Measurements from ENCODE around the gene SORCS3. TPM values are rescaled to one million over a fixed set of nuclear protein-coding genes. Genes with fewer than 3 reads are reported as not detected.

The SORCS3 gene
- total RNA-seq, 1 experiment from 2014 or later = 0.18 TPM

GRCh38 chr10:104938031-104938430, 296.9 kb downstream of the SORCS3 start:
- no peaks in the 10 kb centered on the region for H3K4me1 Mint-ChIP-seq (ENCODE audit: low read depth, unreplicated experiment)
- no peaks in the 10 kb centered on the region; the same call in 1 of the 2 replicates for H3K9me3 ChIP-seq

DNA sequence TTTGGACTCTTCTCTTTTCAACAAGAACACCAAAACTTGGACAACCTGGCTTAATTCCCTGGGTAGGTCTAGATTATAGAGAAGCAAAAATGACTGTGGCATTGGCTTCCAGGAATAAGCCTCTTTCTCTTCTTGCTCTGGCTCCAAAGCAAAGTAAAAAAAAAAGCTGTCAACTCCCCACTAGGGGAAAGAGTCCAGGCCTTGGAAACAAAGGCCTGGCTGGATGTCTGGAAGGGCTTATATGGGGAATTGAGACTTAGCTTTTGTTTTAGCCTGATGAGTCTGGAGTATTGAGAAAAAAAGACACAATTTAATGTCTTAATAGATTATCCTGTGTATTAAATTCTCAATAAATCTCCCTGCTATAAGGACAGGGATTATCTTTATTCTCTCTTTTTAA, 300.6 kb downstream of the SORCS3 start:
- BruUV-seq (replicated peaks) = no TSS peak
- no peaks in the 10 kb centered on the region for H3K36me3 ChIP-seq (ENCODE audit: control insufficient read depth, insufficient read depth, low read length)
- no peaks in the 10 kb centered on the region for H3K36me3 Mint-ChIP-seq (ENCODE audit: insufficient read depth, unreplicated experiment)
- no peak for DNase-seq
- H3K4me1 ChIP-seq = no peaks in the 10 kb centered on the region
- TF ChIP-seq CTCF (IDR thresholded peaks at IDR 0.05; ENCODE audit: insufficient read depth in 1 of 2, low read depth in 1 of 2, low read length in 1 of 2, severe bottlenecking in 1 of 2, unreplicated experiment in 1 of 2) = no peak
- no peak overlapping the region for H3K4me3 Mint-ChIP-seq (ENCODE audit: unreplicated experiment)
- H3K9me3 Mint-ChIP-seq (ENCODE audit: unreplicated experiment) = no peaks in the 10 kb centered on the region
- H3K9me3 ChIP-seq = no peaks in the 10 kb centered on the region; the same call in 1 of the 2 replicates
- CTCF ChIA-PET = no interaction called here
- peaks cover 3% of the 10 kb centered on the region for H3K27me3 Mint-ChIP-seq (ENCODE audit: insufficient read depth, unreplicated experiment)
- POLR2A ChIA-PET = no interaction called here
- no peaks in the 10 kb centered on the region for H3K4me1 Mint-ChIP-seq (ENCODE audit: low read depth, unreplicated experiment)
- no peak overlapping the region for H3K27ac Mint-ChIP-seq (ENCODE audit: unreplicated experiment)
- H3K4me3 ChIP-seq (ENCODE audit: low read depth, low read length) = no peak overlapping the region
- no peaks in the 10 kb centered on the region for H3K27me3 ChIP-seq (replicated peaks; ENCODE audit: control insufficient read depth, insufficient read depth, low read length)
- intact Hi-C loops (cut with micrococcal nuclease; ENCODE audit: unreplicated experiment) = no loop called here

More at GRCh38 chr10:104938031-104938430, 296.9 kb downstream of the SORCS3 start:
- H3K27me3 ChIP-seq (replicated peaks; ENCODE audit: control insufficient read depth, insufficient read depth, low read length) = no peaks in the 10 kb centered on the region
- H3K36me3 ChIP-seq (ENCODE audit: control insufficient read depth, insufficient read depth, low read length) = no peaks in the 10 kb centered on the region
- Mint-ChIP-seq H3K27me3 (ENCODE audit: insufficient read depth, unreplicated experiment) (peaks cover 3% of the 10 kb centered on the region), H3K27ac (ENCODE audit: unreplicated experiment) (no peak overlapping the region), H3K9me3 (ENCODE audit: unreplicated experiment) (no peaks in the 10 kb centered on the region), H3K4me3 (ENCODE audit: unreplicated experiment) (no peak overlapping the region), H3K36me3 (ENCODE audit: insufficient read depth, unreplicated experiment) (no peaks in the 10 kb centered on the region)
- no TSS peak for BruUV-seq (replicated peaks)
- no peak overlapping the region for H3K4me3 ChIP-seq (ENCODE audit: low read depth, low read length)
- POLR2A ChIA-PET = no interaction called here
- CTCF ChIA-PET = no interaction called here
- H3K4me1 ChIP-seq = no peaks in the 10 kb centered on the region
- TF ChIP-seq CTCF (IDR thresholded peaks at IDR 0.05; ENCODE audit: insufficient read depth in 1 of 2, low read depth in 1 of 2, low read length in 1 of 2, severe bottlenecking in 1 of 2, unreplicated experiment in 1 of 2) = no peak
- intact Hi-C loops (cut with micrococcal nuclease; ENCODE audit: unreplicated experiment) = no loop called here
- DNase-seq = no peak

DNA sequence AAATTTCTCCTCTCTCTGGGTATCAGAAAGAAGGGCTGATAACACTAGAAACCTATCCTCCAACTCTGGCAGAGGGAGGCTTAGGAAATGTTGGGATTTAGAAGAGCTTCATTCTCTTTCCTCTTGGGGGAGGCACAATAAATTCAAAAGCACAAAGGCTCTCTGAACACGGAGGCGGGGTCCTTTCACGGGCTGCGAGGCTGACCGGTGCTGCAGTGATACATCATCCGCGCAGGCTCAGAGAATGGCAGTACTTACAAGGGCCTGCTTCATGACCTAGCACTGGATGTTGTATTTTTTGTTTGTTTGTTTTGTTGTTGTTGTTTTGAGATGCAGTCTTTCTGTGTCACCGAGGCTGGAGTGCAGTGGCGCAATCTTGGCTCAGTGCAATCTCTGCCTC, 306.2 kb downstream of the SORCS3 start:
- POLR2A ChIA-PET = no interaction called here
- Histone ChIP-seq H3K27me3 (replicated peaks; ENCODE audit: control insufficient read depth, insufficient read depth, low read length) (no peaks in the 10 kb centered on the region), H3K36me3 (ENCODE audit: control insufficient read depth, insufficient read depth, low read length) (no peaks in the 10 kb centered on the region), H3K4me3 (ENCODE audit: low read depth, low read length) (no peak overlapping the region), H3K9me3 (no peaks in the 10 kb centered on the region; the same call in 1 of the 2 replicates), H3K4me1 (no peaks in the 10 kb centered on the region)
- Mint-ChIP-seq H3K4me1 (ENCODE audit: low read depth, unreplicated experiment) (no peaks in the 10 kb centered on the region), H3K27ac (ENCODE audit: unreplicated experiment) (no peak overlapping the region), H3K9me3 (ENCODE audit: unreplicated experiment) (no peaks in the 10 kb centered on the region), H3K36me3 (ENCODE audit: insufficient read depth, unreplicated experiment) (no peaks in the 10 kb centered on the region), H3K27me3 (ENCODE audit: insufficient read depth, unreplicated experiment) (peaks cover 4% of the 10 kb centered on the region), H3K4me3 (ENCODE audit: unreplicated experiment) (no peak overlapping the region)
- intact Hi-C loops (cut with micrococcal nuclease; ENCODE audit: unreplicated experiment) = no loop called here
- CTCF ChIA-PET = no interaction called here
- no TSS peak for BruUV-seq (replicated peaks)
- DNase-seq = no peak
- TF ChIP-seq CTCF (IDR thresholded peaks at IDR 0.05; ENCODE audit: insufficient read depth in 1 of 2, low read depth in 1 of 2, low read length in 1 of 2, severe bottlenecking in 1 of 2, unreplicated experiment in 1 of 2) = no peak

Measured in Caco-2 (cell line).